GM12878 (cell line): Measurements from ENCODE around the gene IDI2. TPM values are rescaled to one million over a fixed set of nuclear protein-coding genes. Genes with fewer than 3 reads are reported as not detected.

Source experiments
- DPF2 ChIP-seq: fragments of 450-650 bp; IDR thresholded peaks from 2 replicates; pipeline ENCODE4 v1.6.1; 2017; ENCODE audit warnings: mild to moderate bottlenecking
- NBN ChIP-seq: fragments of 450-650 bp; IDR thresholded peaks from 2 replicates; pipeline ENCODE4 v1.6.1; 2016
- NR2C2 ChIP-seq: IDR thresholded peaks from 2 replicates; pipeline ENCODE4 v1.6.1; 2011; ENCODE audit warnings: borderline replicate concordance, low read depth; ENCODE audit not compliant: control insufficient read depth, insufficient read length
- PML ChIP-seq: IDR thresholded peaks from 2 replicates; pipeline ENCODE4 v1.6.1; 2012; ENCODE audit warnings: low read length, inconsistent platforms
- SP1 ChIP-seq: IDR thresholded peaks from one replicate; pipeline ENCODE4 v1.6.1; 2011; ENCODE audit warnings: low read depth, low read length
- SREBF2 ChIP-seq: IDR thresholded peaks from 2 replicates; pipeline ENCODE4 v1.6.1; 2012; ENCODE audit warnings: mild to moderate bottlenecking, low read length
- TARDBP ChIP-seq: IDR thresholded peaks from 2 replicates; pipeline ENCODE4 v1.6.1; 2016; ENCODE audit warnings: borderline replicate concordance
- ZNF384 ChIP-seq: IDR thresholded peaks from 2 replicates; pipeline ENCODE4 v1.6.1; 2012; ENCODE audit warnings: low read depth, mild to moderate bottlenecking, low read length, improper control_type of control experiment, borderline replicate concordance
- polyA plus RNA-seq, 11 experiments: library from polyadenylated mRNA; depleted of rRNA in 4 of 11; unstranded in 6 of 11; stranded (reverse) in 5 of 11; fragments of >200 nt; fragmentation: Nextera tagmentation in 4 of 11; fragmentation: Illumina TruSeq in 1 of 11; extraction: Ambion mirVana in 4 of 11; extraction: Trizol in 1 of 11; gene quantifications; 1 replicate in 1 of 11; 2 replicates in 10 of 11; pipeline versions ENCODE4 v1.2.1 to v1.2.3, GENCODE V29; 2011 to 2016; ENCODE audit warnings: inconsistent platforms in 2 of 11, missing spikeins in 2 of 11, low read depth in 1 of 11
- total RNA-seq, 4 experiments: library from RNA; depleted of rRNA in 3 of 4; stranded (reverse); fragments of >200 nt in 3 of 4; fragmentation: Illumina TruSeq in 1 of 4; extraction: Trizol in 1 of 4; gene quantifications; 2 replicates each; pipeline versions ENCODE4 v1.2.1 to v1.2.3, GENCODE V29; 2013 to 2021
- TF ChIP-seq, protein P1 (sequence below): fragments of 450-650 bp; IDR thresholded peaks from 2 replicates; pipeline ENCODE4 v1.6.1; 2018; ENCODE audit warnings: borderline replicate concordance, mild to moderate bottlenecking; ENCODE audit not compliant: partially characterized antibody
- TF ChIP-seq, protein P2 (sequence below): fragments of 450-650 bp; IDR thresholded peaks from 2 replicates; pipeline ENCODE4 v1.6.1; 2017; ENCODE audit warnings: mild to moderate bottlenecking, moderate library complexity
- TF ChIP-seq, protein P3 (sequence below): IDR thresholded peaks from 2 replicates; pipeline ENCODE4 v1.6.1; 2011; ENCODE audit warnings: borderline replicate concordance, low read depth, mild to moderate bottlenecking, moderate library complexity, low read length; ENCODE audit not compliant: insufficient read depth, poor library complexity, severe bottlenecking
- TF ChIP-seq, protein P4 (sequence below): IDR thresholded peaks from 2 replicates; pipeline ENCODE4 v1.6.1; 2012; ENCODE audit warnings: improper control_type of control experiment, low read depth, low read length; ENCODE audit not compliant: insufficient replicate concordance
- TF ChIP-seq, protein P5 (sequence below): fragments of 450-650 bp; IDR thresholded peaks from 2 replicates; pipeline ENCODE4 v1.6.1; 2017; ENCODE audit warnings: mild to moderate bottlenecking, low read depth, inconsistent platforms; ENCODE audit not compliant: poor library complexity, severe bottlenecking

IDI2 gene
- total and polyA plus RNA-seq, 10 of the 15 experiments (the other 5 are each of a cell fraction or from before 2014, with no cell fraction given): 0.06 TPM; not detected in 9

DNA sequence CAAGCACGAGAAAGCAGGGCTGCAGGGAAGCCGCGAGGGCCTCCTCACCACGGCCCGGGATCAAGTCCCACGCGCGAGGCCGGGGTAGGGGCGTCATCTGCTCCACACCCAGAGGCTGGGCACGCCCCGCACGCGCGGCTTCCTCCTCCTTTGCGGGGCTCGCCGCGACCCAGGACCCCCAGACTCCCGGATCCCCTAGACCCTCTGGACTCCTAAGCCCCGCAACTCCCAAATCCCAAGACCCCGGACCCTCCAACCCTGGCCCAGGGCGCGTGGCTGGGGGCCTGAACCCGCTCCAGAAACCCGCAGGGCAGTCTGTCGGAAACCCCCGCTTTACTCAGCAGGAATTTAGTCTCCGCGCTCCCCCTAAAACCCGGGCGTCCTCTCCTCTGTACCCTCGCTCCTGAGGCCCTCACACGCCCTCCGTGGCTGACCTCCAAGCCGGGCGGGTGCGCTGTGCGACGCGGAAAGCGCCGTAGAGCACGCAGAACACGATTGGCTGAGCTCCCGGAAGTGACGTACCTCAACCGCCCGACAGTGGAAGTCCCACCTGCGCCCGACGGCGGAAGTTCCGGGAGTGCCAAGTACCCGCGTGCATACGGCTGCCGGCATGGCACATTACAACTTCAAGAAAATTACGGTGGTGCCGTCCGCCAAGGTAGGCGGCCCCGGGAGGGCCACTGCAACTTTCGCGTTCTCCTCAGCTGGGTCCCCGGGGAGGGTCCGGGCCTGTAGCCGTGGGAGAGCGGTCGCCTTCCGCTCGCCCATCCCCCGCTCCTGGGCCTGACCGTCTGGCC lies 37.6 kb downstream of the IDI2 start, which contains the start of gene GTPBP4 (continued):
- TF ChIP-seq, protein P1, sequence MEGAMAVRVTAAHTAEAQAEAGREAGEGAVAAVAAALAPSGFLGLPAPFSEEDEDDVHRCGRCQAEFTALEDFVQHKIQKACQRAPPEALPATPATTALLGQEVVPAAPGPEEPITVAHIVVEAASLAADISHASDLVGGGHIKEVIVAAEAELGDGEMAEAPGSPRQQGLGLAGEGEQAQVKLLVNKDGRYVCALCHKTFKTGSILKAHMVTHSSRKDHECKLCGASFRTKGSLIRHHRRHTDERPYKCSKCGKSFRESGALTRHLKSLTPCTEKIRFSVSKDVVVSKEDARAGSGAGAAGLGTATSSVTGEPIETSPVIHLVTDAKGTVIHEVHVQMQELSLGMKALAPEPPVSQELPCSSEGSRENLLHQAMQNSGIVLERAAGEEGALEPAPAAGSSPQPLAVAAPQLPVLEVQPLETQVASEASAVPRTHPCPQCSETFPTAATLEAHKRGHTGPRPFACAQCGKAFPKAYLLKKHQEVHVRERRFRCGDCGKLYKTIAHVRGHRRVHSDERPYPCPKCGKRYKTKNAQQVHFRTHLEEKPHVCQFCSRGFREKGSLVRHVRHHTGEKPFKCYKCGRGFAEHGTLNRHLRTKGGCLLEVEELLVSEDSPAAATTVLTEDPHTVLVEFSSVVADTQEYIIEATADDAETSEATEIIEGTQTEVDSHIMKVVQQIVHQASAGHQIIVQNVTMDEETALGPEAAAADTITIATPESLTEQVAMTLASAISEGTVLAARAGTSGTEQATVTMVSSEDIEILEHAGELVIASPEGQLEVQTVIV: peak; percentile 94
- TF ChIP-seq PML (peak; percentile 33), SP1 (peak; percentile 71), NR2C2 (no peak), TARDBP (peak; percentile 19; the same call in 1 of the 2 replicates), NBN (peak; percentile 90), ZNF384 (no peak), DPF2 (peak; percentile 74), SREBF2 (no peak)
- TF ChIP-seq, protein P2, sequence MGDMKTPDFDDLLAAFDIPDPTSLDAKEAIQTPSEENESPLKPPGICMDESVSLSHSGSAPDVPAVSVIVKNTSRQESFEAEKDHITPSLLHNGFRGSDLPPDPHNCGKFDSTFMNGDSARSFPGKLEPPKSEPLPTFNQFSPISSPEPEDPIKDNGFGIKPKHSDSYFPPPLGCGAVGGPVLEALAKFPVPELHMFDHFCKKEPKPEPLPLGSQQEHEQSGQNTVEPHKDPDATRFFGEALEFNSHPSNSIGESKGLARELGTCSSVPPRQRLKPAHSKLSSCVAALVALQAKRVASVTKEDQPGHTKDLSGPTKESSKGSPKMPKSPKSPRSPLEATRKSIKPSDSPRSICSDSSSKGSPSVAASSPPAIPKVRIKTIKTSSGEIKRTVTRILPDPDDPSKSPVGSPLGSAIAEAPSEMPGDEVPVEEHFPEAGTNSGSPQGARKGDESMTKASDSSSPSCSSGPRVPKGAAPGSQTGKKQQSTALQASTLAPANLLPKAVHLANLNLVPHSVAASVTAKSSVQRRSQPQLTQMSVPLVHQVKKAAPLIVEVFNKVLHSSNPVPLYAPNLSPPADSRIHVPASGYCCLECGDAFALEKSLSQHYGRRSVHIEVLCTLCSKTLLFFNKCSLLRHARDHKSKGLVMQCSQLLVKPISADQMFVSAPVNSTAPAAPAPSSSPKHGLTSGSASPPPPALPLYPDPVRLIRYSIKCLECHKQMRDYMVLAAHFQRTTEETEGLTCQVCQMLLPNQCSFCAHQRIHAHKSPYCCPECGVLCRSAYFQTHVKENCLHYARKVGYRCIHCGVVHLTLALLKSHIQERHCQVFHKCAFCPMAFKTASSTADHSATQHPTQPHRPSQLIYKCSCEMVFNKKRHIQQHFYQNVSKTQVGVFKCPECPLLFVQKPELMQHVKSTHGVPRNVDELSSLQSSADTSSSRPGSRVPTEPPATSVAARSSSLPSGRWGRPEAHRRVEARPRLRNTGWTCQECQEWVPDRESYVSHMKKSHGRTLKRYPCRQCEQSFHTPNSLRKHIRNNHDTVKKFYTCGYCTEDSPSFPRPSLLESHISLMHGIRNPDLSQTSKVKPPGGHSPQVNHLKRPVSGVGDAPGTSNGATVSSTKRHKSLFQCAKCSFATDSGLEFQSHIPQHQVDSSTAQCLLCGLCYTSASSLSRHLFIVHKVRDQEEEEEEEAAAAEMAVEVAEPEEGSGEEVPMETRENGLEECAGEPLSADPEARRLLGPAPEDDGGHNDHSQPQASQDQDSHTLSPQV: no peak
- TF ChIP-seq, protein P3, sequence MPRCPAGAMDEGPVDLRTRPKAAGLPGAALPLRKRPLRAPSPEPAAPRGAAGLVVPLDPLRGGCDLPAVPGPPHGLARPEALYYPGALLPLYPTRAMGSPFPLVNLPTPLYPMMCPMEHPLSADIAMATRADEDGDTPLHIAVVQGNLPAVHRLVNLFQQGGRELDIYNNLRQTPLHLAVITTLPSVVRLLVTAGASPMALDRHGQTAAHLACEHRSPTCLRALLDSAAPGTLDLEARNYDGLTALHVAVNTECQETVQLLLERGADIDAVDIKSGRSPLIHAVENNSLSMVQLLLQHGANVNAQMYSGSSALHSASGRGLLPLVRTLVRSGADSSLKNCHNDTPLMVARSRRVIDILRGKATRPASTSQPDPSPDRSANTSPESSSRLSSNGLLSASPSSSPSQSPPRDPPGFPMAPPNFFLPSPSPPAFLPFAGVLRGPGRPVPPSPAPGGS: no peak
- TF ChIP-seq, protein P4, sequence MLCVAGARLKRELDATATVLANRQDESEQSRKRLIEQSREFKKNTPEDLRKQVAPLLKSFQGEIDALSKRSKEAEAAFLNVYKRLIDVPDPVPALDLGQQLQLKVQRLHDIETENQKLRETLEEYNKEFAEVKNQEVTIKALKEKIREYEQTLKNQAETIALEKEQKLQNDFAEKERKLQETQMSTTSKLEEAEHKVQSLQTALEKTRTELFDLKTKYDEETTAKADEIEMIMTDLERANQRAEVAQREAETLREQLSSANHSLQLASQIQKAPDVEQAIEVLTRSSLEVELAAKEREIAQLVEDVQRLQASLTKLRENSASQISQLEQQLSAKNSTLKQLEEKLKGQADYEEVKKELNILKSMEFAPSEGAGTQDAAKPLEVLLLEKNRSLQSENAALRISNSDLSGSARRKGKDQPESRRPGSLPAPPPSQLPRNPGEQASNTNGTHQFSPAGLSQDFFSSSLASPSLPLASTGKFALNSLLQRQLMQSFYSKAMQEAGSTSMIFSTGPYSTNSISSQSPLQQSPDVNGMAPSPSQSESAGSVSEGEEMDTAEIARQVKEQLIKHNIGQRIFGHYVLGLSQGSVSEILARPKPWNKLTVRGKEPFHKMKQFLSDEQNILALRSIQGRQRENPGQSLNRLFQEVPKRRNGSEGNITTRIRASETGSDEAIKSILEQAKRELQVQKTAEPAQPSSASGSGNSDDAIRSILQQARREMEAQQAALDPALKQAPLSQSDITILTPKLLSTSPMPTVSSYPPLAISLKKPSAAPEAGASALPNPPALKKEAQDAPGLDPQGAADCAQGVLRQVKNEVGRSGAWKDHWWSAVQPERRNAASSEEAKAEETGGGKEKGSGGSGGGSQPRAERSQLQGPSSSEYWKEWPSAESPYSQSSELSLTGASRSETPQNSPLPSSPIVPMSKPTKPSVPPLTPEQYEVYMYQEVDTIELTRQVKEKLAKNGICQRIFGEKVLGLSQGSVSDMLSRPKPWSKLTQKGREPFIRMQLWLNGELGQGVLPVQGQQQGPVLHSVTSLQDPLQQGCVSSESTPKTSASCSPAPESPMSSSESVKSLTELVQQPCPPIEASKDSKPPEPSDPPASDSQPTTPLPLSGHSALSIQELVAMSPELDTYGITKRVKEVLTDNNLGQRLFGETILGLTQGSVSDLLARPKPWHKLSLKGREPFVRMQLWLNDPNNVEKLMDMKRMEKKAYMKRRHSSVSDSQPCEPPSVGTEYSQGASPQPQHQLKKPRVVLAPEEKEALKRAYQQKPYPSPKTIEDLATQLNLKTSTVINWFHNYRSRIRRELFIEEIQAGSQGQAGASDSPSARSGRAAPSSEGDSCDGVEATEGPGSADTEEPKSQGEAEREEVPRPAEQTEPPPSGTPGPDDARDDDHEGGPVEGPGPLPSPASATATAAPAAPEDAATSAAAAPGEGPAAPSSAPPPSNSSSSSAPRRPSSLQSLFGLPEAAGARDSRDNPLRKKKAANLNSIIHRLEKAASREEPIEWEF: no peak
- TF ChIP-seq, protein P5, sequence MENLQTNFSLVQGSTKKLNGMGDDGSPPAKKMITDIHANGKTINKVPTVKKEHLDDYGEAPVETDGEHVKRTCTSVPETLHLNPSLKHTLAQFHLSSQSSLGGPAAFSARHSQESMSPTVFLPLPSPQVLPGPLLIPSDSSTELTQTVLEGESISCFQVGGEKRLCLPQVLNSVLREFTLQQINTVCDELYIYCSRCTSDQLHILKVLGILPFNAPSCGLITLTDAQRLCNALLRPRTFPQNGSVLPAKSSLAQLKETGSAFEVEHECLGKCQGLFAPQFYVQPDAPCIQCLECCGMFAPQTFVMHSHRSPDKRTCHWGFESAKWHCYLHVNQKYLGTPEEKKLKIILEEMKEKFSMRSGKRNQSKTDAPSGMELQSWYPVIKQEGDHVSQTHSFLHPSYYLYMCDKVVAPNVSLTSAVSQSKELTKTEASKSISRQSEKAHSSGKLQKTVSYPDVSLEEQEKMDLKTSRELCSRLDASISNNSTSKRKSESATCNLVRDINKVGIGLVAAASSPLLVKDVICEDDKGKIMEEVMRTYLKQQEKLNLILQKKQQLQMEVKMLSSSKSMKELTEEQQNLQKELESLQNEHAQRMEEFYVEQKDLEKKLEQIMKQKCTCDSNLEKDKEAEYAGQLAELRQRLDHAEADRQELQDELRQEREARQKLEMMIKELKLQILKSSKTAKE: no peak
